NCI-H1694 (cell line): ENCODE results near the gene METTL16.

ENCODE experiments used
- DNase-seq: peaks from one replicate; lab custom pipeline; 2025; lab: John Stamatoyannopoulos, UW

METTL16 gene

GRCh38 chr17:2380226-2380922, 131.3 kb downstream of the METTL16 start:
- DNase-seq, result peak; percentile 36

GRCh38 chr17:2379489-2380225, 132.0 kb downstream of the METTL16 start:
- no peak for DNase-seq

GRCh38 chr17:2378905-2379304, 132.8 kb downstream of the METTL16 start:
- no peak for DNase-seq

- DNase-seq, result no peak
Measured at GRCh38 chr17:2377659-2378058, 134.0 kb downstream of the METTL16 start.

- DNase-seq, result no peak
Measured at GRCh38 chr17:2376107-2376506, 135.6 kb downstream of the METTL16 start.

GRCh38 chr17:2375406-2375805, 136.3 kb downstream of the METTL16 start:
- DNase-seq, result no peak

- no peak for DNase-seq
Measured at GRCh38 chr17:2374549-2375285, 137.0 kb downstream of the METTL16 start.

GRCh38 chr17:2373179-2373578, 138.5 kb downstream of the METTL16 start:
- no peak for DNase-seq

GRCh38 chr17:2372681-2373080, 139.0 kb downstream of the METTL16 start:
- DNase-seq, result no peak

GRCh38 chr17:2372180-2372579, 139.5 kb downstream of the METTL16 start:
- no peak for DNase-seq

- DNase-seq, result no peak
Measured at GRCh38 chr17:2371183-2372130, 140.2 kb downstream of the METTL16 start.

- DNase-seq, result no peak
Measured at GRCh38 chr17:2370211-2370589, 141.5 kb downstream of the METTL16 start.

- DNase-seq, result peak; percentile 44
Measured at GRCh38 chr17:2369551-2370210, 142.0 kb downstream of the METTL16 start.

- no peak for DNase-seq
Measured at GRCh38 chr17:2369039-2369438, 142.6 kb downstream of the METTL16 start.

- peak; percentile 79 for DNase-seq
Measured at GRCh38 chr17:2368359-2368758, 143.3 kb downstream of the METTL16 start.

- no peak for DNase-seq
Measured at GRCh38 chr17:2366747-2367494, 144.8 kb downstream of the METTL16 start.
